ENCODE measurements around the gene GNAT2.

- TF ChIP-seq CTCF (IDR thresholded peaks at IDR 0.05 in 8 of 11, conservative IDR thresholded peaks at IDR 0.05 in 3 of 11): no peak
- no peak for TF ChIP-seq POLR2AphosphoS5 (IDR thresholded peaks at IDR 0.05)
- no peak for TF ChIP-seq POLR2A (IDR thresholded peaks at IDR 0.05)
Measured at GRCh38 chr1:109598655-109599054, 20.8 kb downstream of the GNAT2 start.
